HG02642 (cell line): ENCODE measurements around the gene NCK2.

Source experiments
- ATAC-seq: cut with Tn5 transposase; IDR thresholded peaks from one replicate; pipeline ENCODE4 v1.9.1; 2021; ENCODE audit warnings: mild to moderate bottlenecking; ENCODE audit not compliant: unreplicated experiment, poor library complexity

Gene NCK2

DNA sequence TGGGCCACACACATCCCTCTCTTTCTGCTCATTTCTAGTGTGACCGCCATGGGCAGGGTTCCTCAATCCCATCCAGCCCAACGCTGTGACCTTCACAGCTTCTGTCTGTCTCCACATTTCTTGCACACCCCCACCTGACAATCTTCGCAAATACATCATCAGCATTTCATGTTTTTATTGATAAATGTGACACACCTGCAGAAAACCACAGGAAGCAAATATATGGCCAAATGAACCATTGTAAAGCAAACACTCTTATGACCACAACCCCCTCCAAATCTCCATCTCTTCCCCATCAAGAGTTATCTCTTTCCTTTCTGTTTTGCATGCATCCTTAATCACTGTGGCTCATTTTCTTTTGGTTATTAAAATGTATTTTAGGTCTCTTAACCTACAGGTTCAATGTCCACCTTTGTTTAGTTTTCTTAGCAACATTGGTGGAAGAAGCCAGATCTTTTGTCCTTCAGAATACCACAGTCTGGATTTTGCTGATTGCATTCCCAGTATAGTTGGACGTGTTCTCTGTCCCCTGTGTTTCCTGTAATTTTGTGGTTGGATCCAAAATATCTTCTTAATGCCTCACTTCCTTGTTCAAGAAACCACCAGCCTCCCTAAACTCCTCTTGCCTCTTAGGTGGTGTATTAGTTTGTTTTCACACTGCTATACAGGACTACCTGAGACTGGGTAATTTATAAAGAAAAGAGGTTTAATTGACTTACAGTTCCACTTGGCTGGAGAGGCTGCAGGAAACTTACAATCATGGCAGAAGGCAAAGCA lies 9.8 kb upstream of the NCK2 start:
- no peak for ATAC-seq

DNA sequence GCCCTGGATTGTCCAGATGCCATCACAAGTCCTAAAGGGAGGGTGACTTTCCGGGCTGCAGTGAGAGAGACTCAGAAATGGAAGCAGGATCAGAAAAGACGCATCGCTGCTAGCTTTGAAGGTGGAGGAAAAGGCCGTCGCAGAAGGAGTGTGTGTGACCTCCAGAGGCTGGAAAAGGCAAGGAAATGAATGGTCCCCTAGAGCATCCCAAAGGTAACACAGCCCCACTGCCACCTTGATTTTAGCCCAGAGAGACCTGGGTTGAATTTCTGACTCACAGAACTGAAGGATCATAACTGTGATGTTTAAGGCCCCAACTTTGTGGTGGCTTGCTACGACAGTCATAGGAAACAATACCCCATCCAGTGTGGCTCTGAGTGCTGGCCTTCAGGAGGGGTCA lies 8.6 kb upstream of the NCK2 start:
- ATAC-seq: no peak

DNA sequence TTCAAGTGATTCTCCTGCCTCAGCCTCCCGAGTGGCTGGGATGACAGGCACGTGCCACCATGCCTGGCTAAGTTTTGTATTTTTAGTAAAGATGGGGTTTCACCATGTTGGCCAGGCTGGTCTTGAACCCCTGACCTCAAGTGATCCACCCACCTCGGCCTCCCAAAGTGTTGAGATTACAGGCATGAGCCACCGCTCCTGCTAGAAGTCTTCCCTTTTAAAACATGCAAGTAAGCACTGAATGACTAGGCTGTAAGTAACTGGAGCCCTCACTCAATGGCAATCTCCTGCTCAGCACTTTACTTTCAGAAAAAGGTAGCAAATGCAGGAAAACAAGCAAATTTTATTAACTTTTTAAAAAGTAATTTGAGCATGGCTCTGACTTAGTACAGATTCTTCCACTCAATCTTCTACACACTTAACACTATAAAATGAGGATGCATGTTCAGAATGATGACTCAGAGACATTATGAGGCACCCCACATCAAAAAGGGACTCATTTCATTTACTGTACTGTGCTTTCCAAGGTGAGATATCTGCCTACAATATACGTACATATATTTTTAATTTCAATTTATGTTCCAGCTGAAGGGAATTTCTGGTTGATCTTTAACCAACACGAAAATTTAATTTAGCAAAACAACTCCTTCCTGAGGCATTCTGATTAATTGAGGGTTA lies 6.6 kb upstream of the NCK2 start:
- ATAC-seq: no peak

DNA sequence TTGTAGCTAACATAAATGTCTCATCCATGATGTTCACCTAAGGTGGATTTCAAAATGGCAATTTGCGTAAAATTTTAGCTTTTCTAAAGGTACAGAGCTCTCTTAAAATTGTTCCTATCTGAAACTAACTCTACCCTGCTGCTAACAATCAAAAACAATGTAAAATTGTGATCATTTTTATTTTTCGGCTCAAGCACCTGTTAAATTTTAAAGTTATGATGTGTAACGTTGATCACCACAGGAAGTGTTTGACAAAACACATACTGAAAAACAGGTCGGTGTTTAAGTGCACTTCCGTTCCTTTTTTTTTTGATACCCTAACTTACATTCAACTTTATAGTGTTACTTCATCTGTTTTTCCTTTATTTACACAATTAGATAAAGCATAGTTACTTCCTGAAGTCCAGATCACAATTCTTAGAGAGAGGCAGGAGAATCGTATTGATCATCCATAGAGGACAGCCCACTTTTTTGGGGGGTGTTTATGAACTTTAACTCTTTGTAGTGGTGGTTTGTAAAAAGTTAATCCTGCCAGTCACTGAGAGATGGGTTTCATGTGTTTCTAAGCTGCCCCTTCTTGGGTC lies 6.0 kb upstream of the NCK2 start:
- ATAC-seq: no peak

DNA sequence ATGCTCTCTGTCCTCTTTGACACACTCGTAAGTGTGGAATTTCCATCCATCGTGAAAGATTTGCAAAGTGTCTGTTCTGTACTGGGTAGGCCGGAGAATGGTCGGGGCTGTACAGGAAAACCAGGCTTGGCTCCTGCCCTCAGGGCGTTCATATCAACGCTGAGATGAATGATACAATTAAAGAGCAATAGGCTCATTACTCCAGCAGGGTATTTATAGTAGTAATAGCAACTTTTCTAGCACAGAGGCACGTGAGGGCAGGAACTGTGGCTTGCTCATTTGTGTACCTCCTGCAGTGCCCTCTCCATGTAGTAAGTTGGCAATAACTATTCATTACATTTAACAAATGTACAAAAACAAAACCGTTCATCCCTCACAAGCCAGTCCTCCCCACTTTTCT lies 5.3 kb upstream of the NCK2 start:
- no peak for ATAC-seq

DNA sequence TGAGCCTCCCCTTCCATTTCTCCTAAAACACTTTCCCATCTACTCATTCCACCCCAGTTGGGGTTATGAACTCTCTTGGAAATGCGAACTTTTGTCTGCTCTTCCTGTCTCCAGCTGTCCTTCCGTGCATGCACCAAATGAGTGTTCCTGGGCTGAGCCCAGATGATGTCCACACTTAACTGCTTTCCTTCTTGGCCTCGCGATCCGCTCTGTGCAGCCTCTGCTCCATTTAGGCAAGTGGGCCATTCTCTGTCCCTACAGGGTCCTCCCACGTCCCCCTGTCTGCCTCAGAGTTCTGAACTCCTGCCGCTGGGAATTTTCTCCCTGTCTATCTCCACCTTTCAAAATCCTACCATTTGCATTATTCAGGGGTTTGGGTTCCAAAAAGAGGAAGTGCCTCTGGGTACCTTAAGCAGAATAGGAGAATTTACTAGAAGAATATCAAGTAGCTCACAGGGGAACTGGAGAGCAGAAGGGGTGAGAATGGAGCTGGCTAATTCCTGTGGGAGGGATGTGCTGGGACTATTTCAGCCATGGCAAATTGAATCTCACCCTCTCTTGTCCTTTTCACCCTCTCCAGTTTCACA lies 4.7 kb upstream of the NCK2 start:
- no peak for ATAC-seq

DNA sequence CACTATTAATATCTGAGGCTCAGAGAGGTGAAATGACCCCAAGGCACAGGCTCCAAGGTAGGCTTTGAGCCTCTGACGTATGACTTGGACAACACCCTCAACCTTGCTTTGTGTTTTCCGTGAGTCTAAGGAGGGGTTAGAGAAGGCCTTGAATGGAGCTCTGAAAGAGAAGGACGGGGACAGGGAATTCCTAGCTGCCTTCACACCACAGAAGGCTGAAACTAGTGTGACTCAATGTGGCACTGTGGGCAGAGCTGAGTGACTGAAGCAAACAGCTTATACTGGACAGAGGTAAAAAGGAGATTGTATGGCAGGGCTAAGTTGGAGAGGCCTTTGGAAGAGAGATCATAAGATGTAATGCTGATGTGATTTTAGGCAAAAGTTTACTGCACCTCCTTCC lies 3.5 kb upstream of the NCK2 start:
- no peak for ATAC-seq

DNA sequence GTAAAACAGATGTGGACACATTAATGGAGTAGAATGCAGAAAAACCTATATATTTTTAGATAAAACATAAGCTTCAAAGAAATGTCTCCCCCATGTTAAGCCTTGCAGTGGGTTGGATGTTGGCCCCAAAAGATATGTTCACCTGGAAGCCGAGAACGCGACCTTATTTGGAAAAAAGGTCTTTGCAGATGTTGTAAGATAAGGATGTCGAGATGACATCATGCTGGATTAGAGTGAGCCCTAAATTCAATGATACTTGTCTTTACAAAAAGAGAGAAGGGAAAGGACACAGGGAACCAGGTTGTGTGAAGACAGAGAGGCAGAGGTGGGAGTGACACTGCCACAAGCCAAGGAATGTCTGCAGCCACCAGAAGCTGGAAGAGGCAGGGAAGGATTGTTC lies 3.1 kb upstream of the NCK2 start:
- ATAC-seq: no peak

DNA sequence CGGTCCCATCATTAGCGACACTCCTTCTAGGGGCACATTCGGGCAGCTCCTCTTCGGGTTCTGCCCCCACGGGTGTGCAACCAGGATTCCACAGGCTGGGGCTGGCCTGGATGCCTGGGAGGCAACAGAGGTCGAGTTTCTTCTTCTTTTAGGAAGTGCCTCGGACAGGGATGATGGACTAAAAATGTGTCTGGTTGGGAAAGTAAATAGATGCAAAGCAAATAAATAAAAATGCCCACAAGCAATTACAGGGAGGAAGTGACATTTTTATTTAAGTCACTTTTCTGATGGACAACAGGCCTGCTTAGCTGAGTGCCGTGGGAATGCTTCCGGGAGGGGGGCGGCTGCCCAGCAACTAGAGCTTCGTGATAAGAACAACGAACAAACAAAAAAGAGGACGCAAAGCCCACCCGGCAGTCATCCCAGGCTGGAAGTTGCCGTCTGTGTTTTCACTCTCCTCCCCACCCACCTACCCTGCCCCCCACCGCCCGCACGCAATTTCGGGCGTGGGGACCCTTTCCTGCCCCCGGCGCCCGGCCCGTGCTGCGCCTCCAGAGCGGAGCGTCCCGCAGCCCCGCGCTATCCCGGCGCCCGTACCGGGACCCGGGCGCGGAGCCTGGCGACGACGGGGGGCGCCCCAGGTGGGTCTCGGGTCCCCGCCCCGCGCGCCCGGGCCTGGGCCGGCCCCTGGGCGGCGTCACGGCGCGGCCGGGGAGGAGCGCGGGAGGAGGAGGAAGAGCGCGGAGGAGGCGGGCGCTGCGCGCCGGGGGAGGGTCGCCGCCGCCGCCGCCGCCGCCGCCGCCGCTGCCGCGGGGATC lies 412 bp upstream of the NCK2 start:
- peak; percentile 81 for ATAC-seq

DNA sequence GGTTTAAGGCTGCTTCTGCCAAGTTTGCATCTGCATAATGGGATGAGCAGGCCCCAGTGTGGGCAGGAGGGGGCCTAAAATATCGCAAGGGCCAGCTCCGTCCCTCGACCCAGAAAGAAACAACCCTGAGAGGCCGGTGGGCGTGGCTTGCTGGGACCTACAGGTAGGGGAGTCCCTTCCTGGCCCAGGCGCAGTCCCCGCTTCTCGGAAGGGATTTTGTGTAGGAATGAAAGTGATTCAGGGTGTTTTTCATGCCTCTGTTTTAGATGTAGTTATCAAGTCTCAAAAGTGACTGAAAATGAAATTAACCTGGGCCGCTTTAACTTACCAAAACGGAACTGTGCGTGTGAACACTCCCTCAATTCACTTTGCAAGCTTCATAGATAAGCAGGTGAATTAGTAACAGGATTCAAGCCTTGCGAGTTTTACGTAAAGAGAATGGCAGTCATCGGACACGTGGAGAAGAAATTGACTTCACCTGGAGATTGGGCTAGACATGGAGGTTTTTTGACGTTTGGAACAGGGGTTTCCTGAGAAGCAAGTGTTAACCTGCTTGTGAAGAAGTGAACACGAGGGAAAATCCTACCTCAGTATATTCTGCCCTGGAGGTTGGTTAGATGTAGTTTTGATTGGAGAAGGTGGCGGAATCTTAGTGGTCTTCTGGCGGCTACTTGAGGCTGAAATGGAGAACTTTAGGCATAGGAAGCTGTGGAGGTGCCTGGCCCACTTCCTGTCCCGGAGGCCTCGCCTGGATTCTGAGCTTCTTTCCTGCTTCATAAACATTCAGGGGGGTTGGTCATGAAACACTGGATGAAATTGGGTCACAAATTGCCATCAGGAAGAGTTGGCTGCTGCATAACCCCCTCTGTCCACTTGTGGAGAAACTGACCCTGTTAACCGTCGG lies 1.7 kb downstream of the NCK2 start:
- peak; percentile 50 for ATAC-seq

DNA sequence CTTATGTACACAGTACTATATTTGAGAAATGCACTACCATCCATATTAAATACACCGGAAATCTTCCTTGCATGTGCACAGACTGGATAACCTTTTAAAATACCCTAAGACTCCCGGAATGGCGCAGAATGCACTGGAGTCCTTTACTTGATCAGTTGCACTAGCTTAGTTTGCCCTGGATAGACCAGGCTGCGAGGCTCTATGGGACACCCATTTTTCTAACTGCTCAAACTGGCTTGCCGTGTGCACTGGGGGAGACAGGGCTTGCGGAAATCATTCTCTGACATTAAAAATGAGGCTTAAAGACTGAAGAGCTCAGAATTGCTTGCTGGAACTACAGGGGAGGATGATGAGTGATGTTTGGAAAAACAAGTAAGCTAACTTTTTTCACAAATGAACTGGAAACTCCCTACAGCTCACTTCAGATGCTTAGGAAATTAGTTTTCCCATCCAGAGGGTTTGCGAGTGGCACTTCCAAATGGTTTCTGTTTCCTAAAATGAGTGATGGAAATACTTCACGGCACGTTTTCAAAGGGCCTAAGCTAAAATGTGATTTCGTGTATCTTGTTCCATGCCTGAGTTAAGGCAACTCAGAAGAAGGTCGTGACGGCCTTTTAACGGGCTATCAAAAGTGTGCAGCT lies 2.7 kb downstream of the NCK2 start:
- ATAC-seq: no peak

DNA sequence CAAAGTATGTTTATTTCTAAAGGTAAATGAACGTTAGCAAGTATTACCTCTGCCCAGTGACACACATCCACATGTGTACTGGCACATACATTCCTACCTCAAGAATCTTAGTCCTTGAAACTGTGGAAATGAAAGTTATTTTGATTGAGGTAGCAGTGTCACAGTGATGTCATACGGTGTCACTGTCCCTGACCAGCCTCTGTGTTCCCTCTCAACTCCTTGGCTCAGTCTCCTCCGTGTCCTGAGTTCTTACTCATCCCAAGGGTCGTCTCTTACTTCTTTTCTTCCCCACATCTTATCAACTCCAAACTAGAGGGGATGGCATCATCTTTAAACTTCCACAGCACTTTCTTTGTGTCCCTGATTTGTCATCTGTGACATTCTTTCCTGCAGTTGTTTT lies 3.3 kb downstream of the NCK2 start:
- no peak for ATAC-seq

DNA sequence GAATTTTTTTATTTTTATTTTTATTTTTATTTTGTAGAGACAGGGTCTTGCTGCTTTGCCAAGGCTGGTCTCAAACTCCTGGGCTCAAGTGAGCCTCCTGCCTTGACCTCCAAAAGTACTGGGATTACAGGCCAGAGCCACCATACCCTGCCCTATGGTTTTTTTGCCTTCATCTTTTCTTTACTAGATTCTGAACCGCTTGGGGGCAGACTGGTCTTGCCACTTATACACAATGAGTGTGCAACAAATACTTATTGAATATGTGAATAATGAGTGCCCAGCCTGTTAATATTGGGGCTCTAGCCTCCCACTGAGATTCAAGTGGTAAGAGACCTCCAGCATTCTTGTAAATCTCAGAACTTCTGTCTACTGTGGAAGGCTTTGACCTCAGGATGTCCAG lies 3.9 kb downstream of the NCK2 start:
- no peak for ATAC-seq

DNA sequence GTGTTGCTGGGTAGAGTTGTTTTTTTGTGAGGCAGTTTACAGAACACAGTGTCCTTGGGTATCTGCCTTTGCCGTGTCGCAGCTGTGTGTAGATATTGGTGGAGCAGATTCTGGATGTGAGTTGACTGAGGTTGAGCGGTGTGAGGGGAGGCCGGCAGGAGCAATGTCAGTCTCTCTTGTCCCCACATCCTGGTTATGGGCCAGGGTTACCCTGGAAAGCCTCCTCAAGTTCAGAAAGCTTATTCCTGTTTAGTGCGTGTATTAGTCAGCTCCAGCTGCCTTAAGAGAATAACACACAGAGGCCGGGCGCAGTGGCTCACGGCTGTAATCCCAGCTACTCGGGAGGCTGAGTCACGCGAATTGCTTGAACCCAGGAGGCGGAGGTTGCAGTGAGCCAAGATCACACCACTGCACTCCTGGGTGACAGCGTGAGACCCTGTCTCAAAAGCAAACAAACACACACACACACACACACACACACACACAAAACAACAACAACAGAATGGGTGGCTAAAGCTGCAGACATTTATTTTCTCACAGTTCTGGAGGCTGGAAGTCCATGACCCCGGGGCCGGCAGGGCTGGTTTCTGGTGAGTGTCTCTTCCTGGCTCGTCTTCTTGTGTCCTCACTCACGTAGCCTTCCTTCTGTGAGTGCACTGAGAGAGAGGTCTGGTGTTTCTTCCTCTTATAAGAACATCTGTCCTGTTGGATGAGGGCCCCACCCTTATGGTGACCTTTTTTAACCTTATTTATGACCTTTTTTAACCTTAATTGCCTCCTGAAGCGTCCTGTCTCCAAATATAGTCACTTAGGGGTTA lies 5.1 kb downstream of the NCK2 start:
- no peak for ATAC-seq

DNA sequence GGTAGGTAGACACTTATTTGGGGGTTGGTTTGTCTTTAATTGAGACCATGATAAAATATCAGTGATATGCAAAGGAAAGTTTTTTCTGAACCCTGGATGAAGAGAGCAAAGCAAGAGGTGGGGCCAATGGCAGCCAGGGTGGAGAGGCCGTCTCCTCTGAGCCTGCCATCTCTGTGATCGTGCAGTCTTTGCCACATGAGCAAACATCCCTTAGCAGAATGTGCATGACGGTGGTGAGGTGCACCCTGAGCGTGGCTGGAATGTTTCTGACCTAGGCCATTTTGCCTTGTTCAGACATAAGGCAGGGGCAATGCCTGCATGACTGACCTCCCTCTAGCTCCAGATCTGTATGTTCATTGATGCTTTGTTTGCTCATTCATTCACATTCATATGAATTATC lies 6.0 kb downstream of the NCK2 start:
- ATAC-seq: no peak

DNA sequence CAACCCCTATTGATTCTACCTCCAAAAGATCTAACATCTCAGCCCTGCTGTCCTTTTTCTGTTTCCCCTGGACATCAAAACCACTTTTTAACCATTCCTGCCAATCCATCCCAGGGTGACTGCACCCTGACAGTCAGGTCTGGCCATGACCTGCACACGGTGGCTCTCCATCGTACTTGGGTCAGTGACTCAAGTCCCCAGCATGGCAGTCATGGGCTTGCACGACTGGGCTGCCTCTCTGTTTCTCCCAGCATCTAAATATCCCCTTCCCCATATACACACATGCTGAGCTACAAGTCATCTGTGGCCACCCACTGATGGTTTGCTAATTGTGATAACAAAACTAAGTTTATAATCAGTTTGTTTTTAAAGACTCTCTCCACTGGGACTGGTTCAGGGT lies 6.6 kb downstream of the NCK2 start:
- ATAC-seq: no peak

DNA sequence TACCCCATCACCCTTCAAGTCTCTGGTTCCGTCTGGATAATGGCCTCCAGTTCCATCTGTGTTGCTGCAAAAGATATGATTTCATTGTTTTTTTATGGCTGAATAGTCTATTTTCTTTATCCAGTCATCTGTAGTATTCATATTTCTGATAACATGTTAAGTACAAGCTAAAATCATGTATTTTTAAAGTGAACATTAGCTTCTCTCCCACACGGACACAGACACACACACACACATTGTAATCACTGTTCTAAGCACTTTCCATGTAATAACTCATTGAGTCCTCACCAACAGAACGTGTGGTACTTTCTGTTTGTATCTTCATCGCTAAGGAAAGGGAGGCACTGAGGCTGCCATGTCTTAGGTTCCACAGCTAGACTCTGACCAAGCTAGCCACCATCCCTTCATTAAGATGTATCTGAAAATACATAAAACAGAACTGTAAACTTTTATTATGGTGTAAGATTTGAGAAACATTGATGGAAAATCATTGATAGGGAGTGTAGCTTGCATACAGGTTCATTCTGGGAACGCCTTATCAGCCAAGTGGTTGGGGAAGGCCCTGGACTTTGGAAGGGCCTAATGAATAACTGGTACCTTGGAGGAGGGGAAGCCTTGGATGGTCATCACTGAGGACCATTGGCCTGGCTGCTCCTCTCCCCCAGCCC lies 8.1 kb downstream of the NCK2 start:
- ATAC-seq: no peak

DNA sequence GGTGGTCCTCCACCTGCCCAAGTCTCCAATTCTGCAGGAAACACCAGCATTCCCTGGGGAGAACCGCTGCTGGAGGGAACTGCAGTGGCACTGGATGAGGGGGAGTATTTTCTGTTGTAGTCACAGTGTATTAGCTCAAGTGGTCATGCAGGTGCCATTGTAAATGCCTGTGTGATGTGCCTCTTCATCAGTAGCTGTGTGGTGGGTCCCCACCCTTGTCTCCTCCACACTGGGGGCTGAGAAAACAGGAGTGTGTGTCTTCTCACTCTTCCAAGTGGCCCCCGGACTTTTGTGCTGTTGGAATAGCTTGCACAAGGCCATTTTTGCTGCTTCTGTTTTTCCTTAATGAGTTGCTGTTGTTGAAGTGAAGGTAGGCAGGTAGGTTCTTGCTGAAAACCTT lies 8.7 kb downstream of the NCK2 start:
- no peak for ATAC-seq
